ENCODE measurements around the gene TP53TG5. TPM values are rescaled to one million over a fixed set of nuclear protein-coding genes. Genes with fewer than 3 reads are reported as not detected.

Gene TP53TG5
- total RNA-seq, 1 donor from 2014 or later = not detected

- peaks cover 31% of the 10 kb centered on the region for H3K79me2 ChIP-seq (ENCODE audit: insufficient read depth, low read length)
- peaks cover 68% of the 10 kb centered on the region for H3K36me3 ChIP-seq (ENCODE audit: insufficient read depth, low read length)
- H3K27ac Mint-ChIP-seq (ENCODE audit: unreplicated experiment) = no peak overlapping the region
- H4K20me1 ChIP-seq (ENCODE audit: insufficient read depth, low read length) = peaks cover 67% of the 10 kb centered on the region
- no peaks in the 10 kb centered on the region for H3K27me3 ChIP-seq (ENCODE audit: insufficient read depth, low read length)
- FAIRE-seq (no peak), DNase-seq (ENCODE audit: low read depth) (no peak)
- no peaks in the 10 kb centered on the region for H3K4me1 ChIP-seq (ENCODE audit: insufficient read depth, low read length)
- H3K36me3 Mint-ChIP-seq (ENCODE audit: low read depth, unreplicated experiment) = peaks cover 25% of the 10 kb centered on the region
- H3K27ac ChIP-seq (ENCODE audit: low read depth, low read length) = no peak overlapping the region
- no peaks in the 10 kb centered on the region for H3K9me3 Mint-ChIP-seq (ENCODE audit: unreplicated experiment)
- TF ChIP-seq EZH2 (IDR thresholded peaks at IDR 0.05; ENCODE audit: insufficient read depth, low read length) (no peak), CTCF (IDR thresholded peaks at IDR 0.05; ENCODE audit: insufficient read depth, low read depth, low read length) (no peak)
- H3K4me3 ChIP-seq (ENCODE audit: insufficient read depth, low read depth, low read length) = no peak overlapping the region
- H3K4me2 ChIP-seq (ENCODE audit: low read length) = no peak overlapping the region
- no peaks in the 10 kb centered on the region for H3K27me3 Mint-ChIP-seq (ENCODE audit: low read depth, unreplicated experiment)
- no peaks in the 10 kb centered on the region for H3K9me3 ChIP-seq (ENCODE audit: insufficient read depth, low read depth, low read length)
- no peak overlapping the region for H2AFZ ChIP-seq (ENCODE audit: low read depth, low read length)
- H3K9ac ChIP-seq (ENCODE audit: low read length) = no peak overlapping the region
- H3K4me3 Mint-ChIP-seq (ENCODE audit: unreplicated experiment) = peak overlapping the region; percentile 57
- H3K4me1 Mint-ChIP-seq (ENCODE audit: low read depth, unreplicated experiment) = peaks cover 8% of the 10 kb centered on the region
Measured at GRCh38 chr20:45329497-45330319, 48.4 kb downstream of the TP53TG5 start.

DNA sequence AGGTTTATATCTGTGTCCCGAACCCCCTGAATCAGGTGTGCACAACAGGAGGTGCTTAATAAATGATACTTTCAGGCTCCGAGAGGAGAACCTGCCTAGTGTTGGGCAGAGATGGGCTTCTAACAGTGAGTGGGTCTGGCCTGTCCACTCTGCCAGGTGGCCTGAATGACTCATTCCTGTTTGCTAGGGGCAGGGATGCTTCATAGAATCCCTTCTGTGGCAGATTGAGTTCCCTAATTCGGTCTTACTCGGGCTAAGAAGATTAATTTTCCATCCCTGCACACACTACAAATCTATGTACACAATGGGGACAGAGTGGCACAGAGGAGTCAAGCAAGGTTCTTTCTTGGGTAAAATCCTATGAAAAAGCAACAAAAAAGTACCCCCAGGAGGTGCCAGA lies 49.7 kb downstream of the TP53TG5 start:
- Histone ChIP-seq H3K79me2 (ENCODE audit: insufficient read depth, low read length) (peaks cover 22% of the 10 kb centered on the region), H3K36me3 (ENCODE audit: insufficient read depth, low read length) (peaks cover 71% of the 10 kb centered on the region), H2AFZ (ENCODE audit: low read depth, low read length) (no peak overlapping the region), H3K9me3 (ENCODE audit: insufficient read depth, low read depth, low read length) (no peaks in the 10 kb centered on the region), H3K27ac (ENCODE audit: low read depth, low read length) (no peak overlapping the region), H3K4me2 (ENCODE audit: low read length) (no peak overlapping the region), H3K9ac (ENCODE audit: low read length) (no peak overlapping the region), H3K4me3 (ENCODE audit: insufficient read depth, low read depth, low read length) (no peak overlapping the region), H3K27me3 (ENCODE audit: insufficient read depth, low read length) (no peaks in the 10 kb centered on the region), H4K20me1 (ENCODE audit: insufficient read depth, low read length) (peaks cover 67% of the 10 kb centered on the region), H3K4me1 (ENCODE audit: insufficient read depth, low read length) (no peaks in the 10 kb centered on the region)
- peaks cover 8% of the 10 kb centered on the region for H3K4me1 Mint-ChIP-seq (ENCODE audit: low read depth, unreplicated experiment)
- TF ChIP-seq EZH2 (IDR thresholded peaks at IDR 0.05; ENCODE audit: insufficient read depth, low read length) (no peak), CTCF (IDR thresholded peaks at IDR 0.05; ENCODE audit: insufficient read depth, low read depth, low read length) (no peak)
- no peaks in the 10 kb centered on the region for H3K27me3 Mint-ChIP-seq (ENCODE audit: low read depth, unreplicated experiment)
- H3K4me3 Mint-ChIP-seq (ENCODE audit: unreplicated experiment) = no peak overlapping the region
- H3K27ac Mint-ChIP-seq (ENCODE audit: unreplicated experiment) = no peak overlapping the region
- H3K9me3 Mint-ChIP-seq (ENCODE audit: unreplicated experiment) = no peaks in the 10 kb centered on the region
- DNase-seq (ENCODE audit: low read depth) (no peak), FAIRE-seq (no peak)
- peaks cover 25% of the 10 kb centered on the region for H3K36me3 Mint-ChIP-seq (ENCODE audit: low read depth, unreplicated experiment)

DNA sequence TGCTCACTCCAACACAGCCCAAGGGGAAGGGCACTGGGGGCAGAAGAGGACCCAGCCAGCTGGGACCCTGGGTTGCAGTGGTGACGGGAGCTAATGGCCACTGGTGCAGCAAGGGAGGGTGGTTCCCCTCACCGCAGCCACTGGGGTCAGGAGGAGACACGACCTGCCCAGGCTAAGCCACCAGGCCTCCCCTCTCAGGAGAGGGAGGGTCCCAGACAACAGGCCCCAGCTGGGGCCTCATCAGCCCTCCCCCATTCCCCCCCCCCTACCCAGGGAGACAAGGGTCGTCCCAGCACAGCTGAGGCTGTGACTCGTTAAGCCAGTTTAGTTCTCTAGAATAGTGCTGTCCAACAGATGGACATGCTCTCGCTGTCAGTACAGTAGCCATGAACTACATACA lies 52.8 kb downstream of the TP53TG5 start:
- H3K27ac Mint-ChIP-seq (ENCODE audit: unreplicated experiment) = no peak overlapping the region
- peaks cover 13% of the 10 kb centered on the region for H3K79me2 ChIP-seq (ENCODE audit: insufficient read depth, low read length)
- H3K4me2 ChIP-seq (ENCODE audit: low read length) = no peak overlapping the region
- H3K36me3 ChIP-seq (ENCODE audit: insufficient read depth, low read length) = peaks cover 47% of the 10 kb centered on the region
- no peaks in the 10 kb centered on the region for H3K27me3 Mint-ChIP-seq (ENCODE audit: low read depth, unreplicated experiment)
- no peaks in the 10 kb centered on the region for H3K9me3 Mint-ChIP-seq (ENCODE audit: unreplicated experiment)
- no peak overlapping the region for H3K4me3 ChIP-seq (ENCODE audit: insufficient read depth, low read depth, low read length)
- no peak overlapping the region for H3K9ac ChIP-seq (ENCODE audit: low read length)
- peaks cover 8% of the 10 kb centered on the region for H3K4me1 Mint-ChIP-seq (ENCODE audit: low read depth, unreplicated experiment)
- H3K9me3 ChIP-seq (ENCODE audit: insufficient read depth, low read depth, low read length) = no peaks in the 10 kb centered on the region
- FAIRE-seq (no peak), DNase-seq (ENCODE audit: low read depth) (no peak)
- H3K36me3 Mint-ChIP-seq (ENCODE audit: low read depth, unreplicated experiment) = peaks cover 17% of the 10 kb centered on the region
- no peak overlapping the region for H2AFZ ChIP-seq (ENCODE audit: low read depth, low read length)
- no peak for TF ChIP-seq CTCF (IDR thresholded peaks at IDR 0.05; ENCODE audit: insufficient read depth, low read depth, low read length)
- TF ChIP-seq EZH2 (IDR thresholded peaks at IDR 0.05; ENCODE audit: insufficient read depth, low read length) = no peak
- H3K4me3 Mint-ChIP-seq (ENCODE audit: unreplicated experiment) = no peak overlapping the region
- no peak overlapping the region for H3K27ac ChIP-seq (ENCODE audit: low read depth, low read length)
- H4K20me1 ChIP-seq (ENCODE audit: insufficient read depth, low read length) = peaks cover 47% of the 10 kb centered on the region
- no peaks in the 10 kb centered on the region for H3K27me3 ChIP-seq (ENCODE audit: insufficient read depth, low read length)
- no peaks in the 10 kb centered on the region for H3K4me1 ChIP-seq (ENCODE audit: insufficient read depth, low read length)
